Measurements from ENCODE around the gene ZNF280D. TPM values are rescaled to one million over a fixed set of nuclear protein-coding genes. Genes with fewer than 3 reads are reported as not detected.

ZNF280D gene
- total RNA-seq, 1 experiment from 2014 or later = 21.5 TPM

DNA sequence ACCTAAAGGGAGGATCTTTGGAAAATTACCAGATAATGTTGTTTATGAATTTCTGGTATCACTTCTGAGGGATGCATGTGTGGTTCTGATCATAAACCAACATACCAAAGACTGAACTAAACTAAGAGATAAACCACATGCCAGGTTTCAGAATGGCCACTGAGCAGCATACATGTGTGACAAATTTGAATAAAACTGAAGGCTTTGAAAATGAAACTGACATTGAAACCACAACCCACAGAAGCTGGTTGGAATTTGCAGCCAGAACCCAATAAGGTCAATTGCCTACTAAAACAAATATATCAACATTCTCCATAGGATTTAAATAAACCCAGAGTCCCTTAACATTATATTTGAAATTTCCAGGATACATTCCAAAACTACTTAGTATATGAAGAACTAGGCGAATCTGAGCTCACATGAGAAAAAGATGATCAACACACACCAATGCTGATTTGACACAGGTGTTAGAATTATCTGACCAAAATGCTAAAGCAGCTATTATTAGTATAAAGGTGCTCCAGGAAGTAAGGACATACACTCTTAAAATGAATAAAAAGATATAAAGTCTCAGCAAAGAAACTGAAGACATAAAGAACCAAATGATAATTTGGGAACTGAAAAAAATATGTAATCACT, 125.0 kb downstream of the ZNF280D start:
- in situ Hi-C loops (cut with HindIII; ENCODE audit: low pct_unique_long_range_greater_than_20kb, low sequenced_read_pairs) = no loop called here
- H3K27me3 ChIP-seq (ENCODE audit: control insufficient read depth, insufficient read depth, low read length) = no peaks in the 10 kb centered on the region; the same call in 1 of the 2 replicates
- no TSS peak for BruUV-seq (replicated peaks)

DNA sequence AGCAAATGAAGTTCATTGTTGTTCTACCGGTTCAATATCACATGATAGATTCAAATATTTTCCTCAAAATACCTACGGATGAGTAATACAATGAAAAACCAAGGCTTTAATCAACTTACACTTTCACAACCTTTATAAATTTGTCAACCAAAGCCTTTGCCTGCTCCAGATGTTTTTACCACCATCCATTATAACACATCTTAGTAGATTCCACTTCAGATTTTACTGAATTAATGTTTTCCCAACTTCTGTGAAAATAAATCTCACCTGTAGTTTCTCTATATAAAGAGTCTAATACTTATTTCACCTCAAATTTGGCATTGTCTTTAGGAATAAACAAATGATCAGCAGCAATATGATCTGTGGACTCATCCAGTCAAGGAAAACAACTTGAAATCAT, 131.1 kb downstream of the ZNF280D start:
- TF ChIP-seq, protein P1, sequence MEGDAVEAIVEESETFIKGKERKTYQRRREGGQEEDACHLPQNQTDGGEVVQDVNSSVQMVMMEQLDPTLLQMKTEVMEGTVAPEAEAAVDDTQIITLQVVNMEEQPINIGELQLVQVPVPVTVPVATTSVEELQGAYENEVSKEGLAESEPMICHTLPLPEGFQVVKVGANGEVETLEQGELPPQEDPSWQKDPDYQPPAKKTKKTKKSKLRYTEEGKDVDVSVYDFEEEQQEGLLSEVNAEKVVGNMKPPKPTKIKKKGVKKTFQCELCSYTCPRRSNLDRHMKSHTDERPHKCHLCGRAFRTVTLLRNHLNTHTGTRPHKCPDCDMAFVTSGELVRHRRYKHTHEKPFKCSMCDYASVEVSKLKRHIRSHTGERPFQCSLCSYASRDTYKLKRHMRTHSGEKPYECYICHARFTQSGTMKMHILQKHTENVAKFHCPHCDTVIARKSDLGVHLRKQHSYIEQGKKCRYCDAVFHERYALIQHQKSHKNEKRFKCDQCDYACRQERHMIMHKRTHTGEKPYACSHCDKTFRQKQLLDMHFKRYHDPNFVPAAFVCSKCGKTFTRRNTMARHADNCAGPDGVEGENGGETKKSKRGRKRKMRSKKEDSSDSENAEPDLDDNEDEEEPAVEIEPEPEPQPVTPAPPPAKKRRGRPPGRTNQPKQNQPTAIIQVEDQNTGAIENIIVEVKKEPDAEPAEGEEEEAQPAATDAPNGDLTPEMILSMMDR (IDR thresholded peaks at IDR 0.05) = no peak
- no peak for TF ChIP-seq SIN3A (IDR thresholded peaks at IDR 0.05; ENCODE audit: borderline replicate concordance, insufficient read depth, low read depth, low read length)
- TF ChIP-seq TCF7L2 (IDR thresholded peaks at IDR 0.05; ENCODE audit: low read depth, low read length) = no peak
- no peak for TF ChIP-seq POLR2AphosphoS5 (IDR thresholded peaks at IDR 0.05; ENCODE audit: low read depth, low read length)
- TF ChIP-seq, protein P2, sequence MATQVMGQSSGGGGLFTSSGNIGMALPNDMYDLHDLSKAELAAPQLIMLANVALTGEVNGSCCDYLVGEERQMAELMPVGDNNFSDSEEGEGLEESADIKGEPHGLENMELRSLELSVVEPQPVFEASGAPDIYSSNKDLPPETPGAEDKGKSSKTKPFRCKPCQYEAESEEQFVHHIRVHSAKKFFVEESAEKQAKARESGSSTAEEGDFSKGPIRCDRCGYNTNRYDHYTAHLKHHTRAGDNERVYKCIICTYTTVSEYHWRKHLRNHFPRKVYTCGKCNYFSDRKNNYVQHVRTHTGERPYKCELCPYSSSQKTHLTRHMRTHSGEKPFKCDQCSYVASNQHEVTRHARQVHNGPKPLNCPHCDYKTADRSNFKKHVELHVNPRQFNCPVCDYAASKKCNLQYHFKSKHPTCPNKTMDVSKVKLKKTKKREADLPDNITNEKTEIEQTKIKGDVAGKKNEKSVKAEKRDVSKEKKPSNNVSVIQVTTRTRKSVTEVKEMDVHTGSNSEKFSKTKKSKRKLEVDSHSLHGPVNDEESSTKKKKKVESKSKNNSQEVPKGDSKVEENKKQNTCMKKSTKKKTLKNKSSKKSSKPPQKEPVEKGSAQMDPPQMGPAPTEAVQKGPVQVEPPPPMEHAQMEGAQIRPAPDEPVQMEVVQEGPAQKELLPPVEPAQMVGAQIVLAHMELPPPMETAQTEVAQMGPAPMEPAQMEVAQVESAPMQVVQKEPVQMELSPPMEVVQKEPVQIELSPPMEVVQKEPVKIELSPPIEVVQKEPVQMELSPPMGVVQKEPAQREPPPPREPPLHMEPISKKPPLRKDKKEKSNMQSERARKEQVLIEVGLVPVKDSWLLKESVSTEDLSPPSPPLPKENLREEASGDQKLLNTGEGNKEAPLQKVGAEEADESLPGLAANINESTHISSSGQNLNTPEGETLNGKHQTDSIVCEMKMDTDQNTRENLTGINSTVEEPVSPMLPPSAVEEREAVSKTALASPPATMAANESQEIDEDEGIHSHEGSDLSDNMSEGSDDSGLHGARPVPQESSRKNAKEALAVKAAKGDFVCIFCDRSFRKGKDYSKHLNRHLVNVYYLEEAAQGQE (IDR thresholded peaks at IDR 0.05; ENCODE audit: insufficient read depth in 1 of 2, low read depth in 2 of 2, low read length in 1 of 2) = no peak
- ATAC-seq (no peak), DNase-seq (ENCODE audit: low read depth, low spot score) (no peak)
- BruUV-seq (replicated peaks) = no TSS peak
- Histone ChIP-seq H3K4me3 (ENCODE audit: low read depth in 2 of 2, low read length in 2 of 2) (no peak overlapping the region), H3K9me3 (ENCODE audit: control insufficient read depth, insufficient read depth, low read depth, low read length) (0 out of 2 replicates have a peak, but pooled peaks cover 2% of the 10 kb centered on the region), H3K27ac (ENCODE audit: low read length) (no peak overlapping the region), H3K4me1 (ENCODE audit: control insufficient read depth, insufficient read depth, low read length) (no peaks in the 10 kb centered on the region), H3K36me3 (ENCODE audit: control insufficient read depth, insufficient read depth, low read length) (no peaks in the 10 kb centered on the region), H3K27me3 (ENCODE audit: control insufficient read depth, insufficient read depth, low read length) (no peaks in the 10 kb centered on the region)
- POLR2A ChIA-PET = no interaction called here
- CTCF ChIA-PET = no interaction called here
- in situ Hi-C loops (cut with HindIII; ENCODE audit: low pct_unique_long_range_greater_than_20kb, low sequenced_read_pairs) = no loop called here
- intact Hi-C loops (cut with micrococcal nuclease; ENCODE audit: unreplicated experiment) = no loop called here

More for the DNA sequence above, 125.0 kb downstream of the ZNF280D start:
- Histone ChIP-seq H3K27ac (ENCODE audit: low read length) (no peak overlapping the region), H3K4me1 (ENCODE audit: control insufficient read depth, insufficient read depth, low read length) (no peaks in the 10 kb centered on the region), H3K4me3 (ENCODE audit: low read depth in 2 of 2, low read length in 2 of 2) (no peak overlapping the region), H3K9me3 (ENCODE audit: control insufficient read depth, insufficient read depth, low read depth, low read length) (no peaks in the 10 kb centered on the region), H3K36me3 (ENCODE audit: control insufficient read depth, insufficient read depth, low read length) (no peaks in the 10 kb centered on the region)
- TF ChIP-seq SIN3A (IDR thresholded peaks at IDR 0.05; ENCODE audit: borderline replicate concordance, insufficient read depth, low read depth, low read length) (no peak), TCF7L2 (IDR thresholded peaks at IDR 0.05; ENCODE audit: low read depth, low read length) (no peak), POLR2AphosphoS5 (IDR thresholded peaks at IDR 0.05; ENCODE audit: low read depth, low read length) (no peak)
- TF ChIP-seq, protein P1 (IDR thresholded peaks at IDR 0.05) = no peak
- TF ChIP-seq, protein P2 (IDR thresholded peaks at IDR 0.05; ENCODE audit: insufficient read depth in 1 of 2, low read depth in 2 of 2, low read length in 1 of 2) = no peak
- ATAC-seq = no peak
- intact Hi-C loops (cut with micrococcal nuclease; ENCODE audit: unreplicated experiment) = no loop called here
- POLR2A ChIA-PET = no interaction called here
- CTCF ChIA-PET = no interaction called here
- no peak for DNase-seq (ENCODE audit: low read depth, low spot score)

All from Panc1 (cell line).